SJSA1 (cell line): ENCODE measurements around the gene OR8K3. TPM values are rescaled to one million over a fixed set of nuclear protein-coding genes. Genes with fewer than 3 reads are reported as not detected.

ENCODE experiments used
- DNase-seq, 2 experiments: peaks; one replicate each; pipeline ENCODE4 v3.0.0-alpha.2; 2015 to 2020; ENCODE audit warnings: low spot score in 2 of 2, low read depth in 1 of 2
- H3K27ac ChIP-seq: fragments of 250-450 bp; sonication (Bioruptor Pico); 2 replicates; pipeline ENCODE4 v1.5.1; 2020; ENCODE audit warnings: mild to moderate bottlenecking, moderate library complexity
- H3K27me3 ChIP-seq: fragments of 250-450 bp; sonication (Bioruptor Pico); replicated peaks from 2 replicates; pipeline ENCODE4 v1.5.1; 2020; ENCODE audit warnings: mild to moderate bottlenecking, moderate library complexity
- H3K36me3 ChIP-seq: fragments of 250-450 bp; sonication (Bioruptor Pico); 2 replicates; pipeline ENCODE4 v1.5.1; 2020; ENCODE audit warnings: mild to moderate bottlenecking
- H3K4me1 ChIP-seq: fragments of 250-450 bp; sonication (Bioruptor Pico); replicated peaks from 2 replicates; pipeline ENCODE4 v1.6.1; 2021; ENCODE audit warnings: mild to moderate bottlenecking
- H3K4me3 ChIP-seq: fragments of 250-450 bp; sonication (Bioruptor Pico); 2 replicates; pipeline ENCODE4 v1.5.1; 2020; ENCODE audit warnings: mild to moderate bottlenecking
- H3K9me3 ChIP-seq: fragments of 250-450 bp; sonication (Bioruptor Pico); replicated peaks from 2 replicates; pipeline ENCODE4 v1.5.1; 2020; ENCODE audit warnings: mild to moderate bottlenecking
- total RNA-seq: library from RNA; depleted of rRNA; stranded (reverse); fragments of >200 nt; shearing (Covaris generic); gene quantifications from 2 replicates; pipeline ENCODE4 v1.2.3, GENCODE V29; 2014; rRNA removed

OR8K3 gene
- not detected in 2 replicates for total RNA-seq

DNA sequence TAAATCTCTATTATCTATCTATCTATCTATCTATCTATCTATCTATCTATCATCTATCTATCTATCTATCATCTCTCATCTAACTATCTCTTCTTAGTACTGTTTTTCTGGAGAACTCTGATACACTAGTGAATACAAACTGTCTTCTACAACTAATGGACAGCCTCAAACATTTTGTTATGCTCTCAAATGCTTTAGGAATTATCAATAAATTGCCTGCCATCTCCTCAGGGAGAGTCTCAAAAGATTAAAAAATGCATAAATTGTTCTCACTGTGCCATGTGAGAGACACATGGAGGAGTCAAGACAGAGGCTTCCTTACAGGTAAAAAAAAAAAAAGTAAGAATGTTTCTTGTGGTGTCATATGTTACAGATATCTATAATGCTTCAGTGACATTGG lies at the start of gene OR8K3:
Gene OR8K3 (plus strand): TSS at position 301 of the 400 bp plus-strand sequence. CDS start 3,163 bp downstream, outside the sequence.
- Histone ChIP-seq H3K36me3 (no peaks in the 10 kb centered on the region), H3K4me1 (no peaks in the 10 kb centered on the region), H3K27me3 (no peaks in the 10 kb centered on the region), H3K9me3 (no peaks in the 10 kb centered on the region; the same call in 1 of the 2 replicates), H3K4me3 (no peak within 1 kb of the TSS), H3K27ac (no peak within 1 kb of the TSS)
- no peak for DNase-seq

GRCh38 chr11:56271092-56271491 lies 43.9 kb upstream of the OR8K3 start:
- no peaks in the 10 kb centered on the region for H3K36me3 ChIP-seq
- DNase-seq, result no peak
- no peaks in the 10 kb centered on the region for H3K27me3 ChIP-seq
- H3K9me3 ChIP-seq, result no peaks in the 10 kb centered on the region
- no peak overlapping the region for H3K27ac ChIP-seq
- no peaks in the 10 kb centered on the region for H3K4me1 ChIP-seq
- H3K4me3 ChIP-seq, result no peak overlapping the region

DNA sequence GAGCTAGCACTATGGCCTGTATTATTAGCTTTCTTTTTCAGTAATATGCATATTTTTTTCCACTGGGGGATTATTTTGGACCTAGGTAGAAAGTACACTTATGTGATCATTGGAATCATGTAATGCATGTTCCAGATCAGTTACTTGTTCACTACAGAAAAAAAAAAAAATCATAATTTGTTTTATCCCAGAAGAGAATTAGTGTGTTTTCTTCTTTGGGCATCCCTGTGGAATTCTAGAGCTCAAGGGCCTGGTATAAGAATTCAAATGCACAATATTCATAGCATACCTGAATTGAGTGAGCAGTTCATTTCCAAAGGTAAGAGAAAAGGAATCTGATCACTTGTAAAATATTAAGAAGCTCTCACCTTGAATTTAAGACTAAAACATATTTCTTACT lies 41.1 kb upstream of the OR8K3 start, which contains the start of gene OR5T1:
Gene OR5T1 (plus strand): TSS at position 301 of the 400 bp plus-strand sequence. CDS start 1,485 bp downstream, outside the sequence.
- no peak for DNase-seq
- H3K36me3 ChIP-seq, result no peaks in the 10 kb centered on the region
- H3K27me3 ChIP-seq, result no peaks in the 10 kb centered on the region
- no peak within 1 kb of the TSS for H3K4me3 ChIP-seq
- H3K27ac ChIP-seq, result no peak within 1 kb of the TSS
- no peaks in the 10 kb centered on the region for H3K9me3 ChIP-seq
- no peaks in the 10 kb centered on the region for H3K4me1 ChIP-seq

DNA sequence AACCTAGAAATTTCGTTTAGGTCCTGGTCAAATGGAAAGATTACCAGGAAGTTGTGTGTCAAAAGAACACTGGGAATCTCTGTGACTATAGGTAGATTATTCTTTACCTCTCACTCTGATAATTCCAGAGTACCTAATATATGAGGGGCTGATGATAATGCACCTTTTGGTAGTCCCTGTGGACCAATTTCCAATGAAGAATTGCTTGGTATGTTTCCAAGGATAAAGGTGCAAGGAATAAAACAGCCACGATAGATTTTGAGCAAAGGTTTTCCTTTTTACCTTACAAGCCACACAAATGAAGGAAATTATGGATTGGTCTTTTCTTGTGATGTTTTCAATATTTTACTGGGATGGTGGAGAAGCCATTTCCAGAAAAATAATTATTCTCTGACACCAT lies 22.8 kb upstream of the OR8K3 start, which contains the start of gene OR8H1:
Gene OR8H1 (minus strand): TSS at position 101 of the 400 bp plus-strand sequence. CDS start 1,192 bp downstream, outside the sequence.
- Histone ChIP-seq H3K4me3 (no peak within 1 kb of the TSS), H3K4me1 (no peaks in the 10 kb centered on the region), H3K36me3 (no peaks in the 10 kb centered on the region), H3K9me3 (no peaks in the 10 kb centered on the region), H3K27me3 (no peaks in the 10 kb centered on the region; the same call in 1 of the 2 replicates), H3K27ac (no peak within 1 kb of the TSS)
- DNase-seq, result no peak

DNA sequence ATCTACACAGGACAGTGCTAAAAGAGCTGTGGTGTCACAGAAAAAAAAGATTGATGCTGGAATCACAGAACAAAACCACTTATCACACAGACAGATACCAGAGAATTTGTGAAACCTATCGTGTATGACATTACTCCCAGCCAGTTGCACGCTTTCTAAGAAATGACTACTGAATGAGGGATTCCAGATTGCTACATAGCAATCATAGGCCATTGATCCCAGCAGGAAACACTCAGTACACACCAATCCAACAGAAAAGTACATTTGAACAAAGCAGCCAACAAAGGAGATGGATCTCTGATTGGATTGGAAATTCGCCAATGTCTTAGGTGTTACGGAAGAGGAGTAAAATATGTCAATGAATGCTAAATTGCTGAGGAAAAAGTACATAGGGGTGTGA lies 18.0 kb upstream of the OR8K3 start:
- DNase-seq, result no peak
- H3K4me3 ChIP-seq, result no peak overlapping the region

GRCh38 chr11:56307836-56308235 lies 7.1 kb upstream of the OR8K3 start:
- Histone ChIP-seq H3K27me3 (no peaks in the 10 kb centered on the region), H3K27ac (no peak overlapping the region), H3K9me3 (no peaks in the 10 kb centered on the region; the same call in none of the 2 replicates), H3K4me3 (no peak overlapping the region), H3K4me1 (no peaks in the 10 kb centered on the region), H3K36me3 (no peaks in the 10 kb centered on the region)
- DNase-seq, result no peak

More for the DNA sequence above, 18.0 kb upstream of the OR8K3 start:
- H3K27me3 ChIP-seq, result no peaks in the 10 kb centered on the region; the same call in 1 of the 2 replicates
- no peaks in the 10 kb centered on the region for H3K36me3 ChIP-seq
- H3K9me3 ChIP-seq, result no peaks in the 10 kb centered on the region
- H3K4me1 ChIP-seq, result no peaks in the 10 kb centered on the region
- no peak overlapping the region for H3K27ac ChIP-seq

DNA sequence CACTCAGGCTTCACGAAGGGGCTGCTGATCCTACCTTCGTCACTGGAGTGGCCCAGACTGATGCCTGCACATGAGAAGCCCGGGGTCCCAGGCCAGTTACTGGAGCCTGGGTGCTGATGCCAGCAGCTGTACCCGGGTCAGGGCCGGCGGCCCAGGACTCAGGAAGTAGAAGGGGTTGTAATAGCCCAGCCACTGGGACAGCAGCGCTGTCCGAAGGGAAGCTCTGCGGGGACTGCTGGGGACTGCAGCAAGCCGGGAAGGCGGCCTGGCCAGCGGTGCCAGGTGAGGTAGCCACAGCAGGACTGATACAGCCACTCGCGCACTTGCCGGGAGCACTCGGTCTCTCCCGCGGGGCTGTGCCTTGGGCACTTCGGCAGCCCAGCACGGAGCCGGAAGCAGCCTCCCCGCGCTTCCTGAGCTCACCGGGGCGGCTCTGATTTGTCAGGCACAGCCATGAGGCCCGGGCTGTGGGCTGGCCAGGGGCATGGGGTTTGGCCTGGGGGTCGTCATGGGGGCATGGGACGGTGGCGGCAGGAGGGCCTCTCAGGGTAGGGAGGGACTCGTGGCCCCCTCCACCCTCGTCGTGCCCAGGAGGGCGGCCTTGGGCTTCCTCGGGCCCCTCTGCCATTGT lies 17.0 kb downstream of the OR8K3 start:
- H3K27ac ChIP-seq, result no peak overlapping the region
- no peak for DNase-seq
- no peaks in the 10 kb centered on the region for H3K36me3 ChIP-seq

GRCh38 chr11:56333156-56333555 lies 18.2 kb downstream of the OR8K3 start:
- Histone ChIP-seq H3K4me3 (no peak overlapping the region), H3K27ac (no peak overlapping the region), H3K36me3 (no peaks in the 10 kb centered on the region), H3K9me3 (no peaks in the 10 kb centered on the region), H3K4me1 (no peaks in the 10 kb centered on the region), H3K27me3 (no peaks in the 10 kb centered on the region)
- no peak for DNase-seq

More for the DNA sequence above, 17.0 kb downstream of the OR8K3 start:
- Histone ChIP-seq H3K4me3 (no peak overlapping the region), H3K4me1 (no peaks in the 10 kb centered on the region), H3K27me3 (no peaks in the 10 kb centered on the region), H3K9me3 (no peaks in the 10 kb centered on the region)

- no peak overlapping the region for H3K27ac ChIP-seq
- DNase-seq, result no peak
- no peaks in the 10 kb centered on the region for H3K9me3 ChIP-seq
- no peaks in the 10 kb centered on the region for H3K4me1 ChIP-seq
- no peaks in the 10 kb centered on the region for H3K36me3 ChIP-seq
- H3K27me3 ChIP-seq, result no peaks in the 10 kb centered on the region
- H3K4me3 ChIP-seq, result no peak overlapping the region
These were observed 25.3 kb downstream of the OR8K3 start for GRCh38 chr11:56340289-56340688.

- no peaks in the 10 kb centered on the region for H3K9me3 ChIP-seq
- H3K27ac ChIP-seq, result no peak within 1 kb of the TSS
- H3K4me3 ChIP-seq, result no peak within 1 kb of the TSS
- H3K4me1 ChIP-seq, result no peaks in the 10 kb centered on the region
- H3K36me3 ChIP-seq, result no peaks in the 10 kb centered on the region
- DNase-seq, result no peak
- H3K27me3 ChIP-seq, result no peaks in the 10 kb centered on the region
These were observed 30.8 kb downstream of the OR8K3 start, which contains the start of gene OR8K1 for GRCh38 chr11:56345739-56346138. OR8K1 (plus strand) TSS chr11:56346039; CDS start chr11:56346039, 0 bp downstream.

DNA sequence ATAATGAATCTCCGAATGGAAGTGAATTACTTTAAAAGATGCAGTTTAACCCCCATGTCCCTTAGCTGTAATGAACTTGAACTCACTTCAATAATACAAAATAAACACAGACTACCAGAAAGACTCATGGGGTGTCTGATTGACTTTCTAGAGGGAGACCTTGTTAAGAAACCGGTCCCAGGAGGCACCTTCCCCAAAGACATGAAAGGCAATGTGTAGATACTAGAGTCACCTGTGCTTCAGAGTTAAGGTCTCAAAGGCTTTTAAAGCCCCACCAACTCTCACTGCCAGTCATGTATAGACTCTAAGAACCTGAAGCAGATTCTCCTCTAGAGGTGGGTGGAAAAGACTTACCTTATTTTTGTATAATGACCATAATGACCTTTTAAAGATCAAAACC lies 39.0 kb downstream of the OR8K3 start, which contains the start of gene OR8J1:
Gene OR8J1 (plus strand): TSS at position 301 of the 400 bp plus-strand sequence. CDS start 5,956 bp downstream, outside the sequence.
- Histone ChIP-seq H3K27ac (no peak within 1 kb of the TSS), H3K9me3 (no peaks in the 10 kb centered on the region)

More for the DNA sequence above, 39.0 kb downstream of the OR8K3 start, which contains the start of gene OR8J1:
- no peaks in the 10 kb centered on the region for H3K36me3 ChIP-seq
- no peak within 1 kb of the TSS for H3K4me3 ChIP-seq
- no peak for DNase-seq
- H3K27me3 ChIP-seq, result no peaks in the 10 kb centered on the region
- no peaks in the 10 kb centered on the region for H3K4me1 ChIP-seq

Other genes with a start within 250 kb of the OR8K3 start
- gene OR8I2, start 221.8 kb upstream of the OR8K3 start, total RNA-seq, result not detected in 2 replicates
- not detected in 2 replicates for gene OR8H2, start 211.5 kb upstream of the OR8K3 start, total RNA-seq
- gene OR8H3, start 192.8 kb upstream of the OR8K3 start, total RNA-seq, result not detected in 2 replicates
- gene OR8J3, start 174.9 kb upstream of the OR8K3 start, total RNA-seq, result not detected in 2 replicates
- not detected in 2 replicates for gene OR8K5, start 154.8 kb upstream of the OR8K3 start, total RNA-seq
- gene OR5J2, start 138.5 kb upstream of the OR8K3 start, total RNA-seq, result not detected in 2 replicates
- gene OR5T2, start 80.9 kb upstream of the OR8K3 start, total RNA-seq, result not detected in 2 replicates
- not detected in 2 replicates for gene OR5T3, start 62.9 kb upstream of the OR8K3 start, total RNA-seq
- not detected in 2 replicates for gene OR5T1, start 41.0 kb upstream of the OR8K3 start, total RNA-seq
- not detected in 2 replicates for gene OR8H1, start 22.9 kb upstream of the OR8K3 start, total RNA-seq
- gene OR8K1, start 30.9 kb downstream of the OR8K3 start, total RNA-seq, result not detected in 2 replicates
- not detected in 2 replicates for gene OR8J1, start 39.1 kb downstream of the OR8K3 start, total RNA-seq
- gene OR8U1, start 60.5 kb downstream of the OR8K3 start, total RNA-seq, result not detected in 2 replicates
- not detected in 2 replicates for gene OR5AL1, start 97.6 kb downstream of the OR8K3 start, total RNA-seq
- not detected in 2 replicates for gene OR5M3, start 158.2 kb downstream of the OR8K3 start, total RNA-seq
- not detected in 2 replicates for gene OR5M8, start 176.2 kb downstream of the OR8K3 start, total RNA-seq
- not detected in 2 replicates for gene OR5M11, start 228.1 kb downstream of the OR8K3 start, total RNA-seq